NB4 (cell line): ENCODE results near the gene TNFAIP8L2.

Experiments used
- MYC ChIP-seq: IDR thresholded peaks from 2 replicates; pipeline ENCODE4 v1.6.1; 2011; ENCODE audit warnings: low read depth, low read length
- TF ChIP-seq, protein P1 (sequence below): IDR thresholded peaks from one replicate; pipeline ENCODE4 v1.5.1; 2012; ENCODE audit warnings: low read depth, low read length
- TF ChIP-seq, protein P2 (sequence below): IDR thresholded peaks from 2 replicates; pipeline ENCODE4 v1.6.1; 2011; ENCODE audit warnings: low read depth, low read length

DNA sequence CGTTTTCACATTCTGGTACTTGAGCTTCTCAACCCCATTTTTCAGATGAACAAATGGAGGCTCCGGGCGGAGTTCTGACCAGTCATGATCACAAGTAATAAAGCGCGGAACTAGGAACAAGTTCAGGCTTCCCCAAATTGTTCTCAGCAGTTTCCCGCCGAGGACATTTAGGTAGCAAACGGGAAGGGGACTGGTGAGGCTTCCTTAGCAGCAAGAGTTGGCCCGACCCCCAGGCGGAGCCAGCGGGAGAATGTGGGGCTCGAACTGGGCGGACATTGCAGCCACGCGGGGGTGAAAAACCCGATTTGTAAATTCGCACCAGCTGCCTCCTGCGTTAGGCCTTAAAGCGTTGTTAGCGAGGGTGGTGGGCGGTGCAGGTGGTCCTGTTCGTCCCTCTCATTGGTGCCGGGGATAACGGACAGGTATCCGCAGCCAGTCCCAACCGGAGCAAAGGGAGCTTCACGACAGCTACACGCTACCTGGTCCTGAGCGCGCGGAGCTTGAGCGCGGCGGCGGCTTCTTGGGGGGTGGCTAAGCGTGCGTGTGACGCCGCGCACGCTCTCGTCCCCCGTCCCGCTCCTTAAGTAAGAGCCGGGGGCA lies 25.4 kb upstream of the TNFAIP8L2 start:
- TF ChIP-seq, protein P1, sequence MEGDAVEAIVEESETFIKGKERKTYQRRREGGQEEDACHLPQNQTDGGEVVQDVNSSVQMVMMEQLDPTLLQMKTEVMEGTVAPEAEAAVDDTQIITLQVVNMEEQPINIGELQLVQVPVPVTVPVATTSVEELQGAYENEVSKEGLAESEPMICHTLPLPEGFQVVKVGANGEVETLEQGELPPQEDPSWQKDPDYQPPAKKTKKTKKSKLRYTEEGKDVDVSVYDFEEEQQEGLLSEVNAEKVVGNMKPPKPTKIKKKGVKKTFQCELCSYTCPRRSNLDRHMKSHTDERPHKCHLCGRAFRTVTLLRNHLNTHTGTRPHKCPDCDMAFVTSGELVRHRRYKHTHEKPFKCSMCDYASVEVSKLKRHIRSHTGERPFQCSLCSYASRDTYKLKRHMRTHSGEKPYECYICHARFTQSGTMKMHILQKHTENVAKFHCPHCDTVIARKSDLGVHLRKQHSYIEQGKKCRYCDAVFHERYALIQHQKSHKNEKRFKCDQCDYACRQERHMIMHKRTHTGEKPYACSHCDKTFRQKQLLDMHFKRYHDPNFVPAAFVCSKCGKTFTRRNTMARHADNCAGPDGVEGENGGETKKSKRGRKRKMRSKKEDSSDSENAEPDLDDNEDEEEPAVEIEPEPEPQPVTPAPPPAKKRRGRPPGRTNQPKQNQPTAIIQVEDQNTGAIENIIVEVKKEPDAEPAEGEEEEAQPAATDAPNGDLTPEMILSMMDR = no peak
- TF ChIP-seq, protein P2, sequence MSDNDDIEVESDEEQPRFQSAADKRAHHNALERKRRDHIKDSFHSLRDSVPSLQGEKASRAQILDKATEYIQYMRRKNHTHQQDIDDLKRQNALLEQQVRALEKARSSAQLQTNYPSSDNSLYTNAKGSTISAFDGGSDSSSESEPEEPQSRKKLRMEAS = no peak
- no peak for TF ChIP-seq MYC
